Stimulated activated CD4-positive, alpha-beta T cell treated with anti-CD3 and anti-CD28 coated beads, TNF-alpha, amount 100 ng/mL, for 24 hours (primary cell): ENCODE results near the gene TMEM114.

ENCODE experiments used
- DNase-seq, 3 experiments: peaks; one replicate each; pipeline ENCODE4 v3.0.0-alpha.2; 2020; ENCODE audit warnings: low read depth in 3 of 3

TMEM114 gene

DNA sequence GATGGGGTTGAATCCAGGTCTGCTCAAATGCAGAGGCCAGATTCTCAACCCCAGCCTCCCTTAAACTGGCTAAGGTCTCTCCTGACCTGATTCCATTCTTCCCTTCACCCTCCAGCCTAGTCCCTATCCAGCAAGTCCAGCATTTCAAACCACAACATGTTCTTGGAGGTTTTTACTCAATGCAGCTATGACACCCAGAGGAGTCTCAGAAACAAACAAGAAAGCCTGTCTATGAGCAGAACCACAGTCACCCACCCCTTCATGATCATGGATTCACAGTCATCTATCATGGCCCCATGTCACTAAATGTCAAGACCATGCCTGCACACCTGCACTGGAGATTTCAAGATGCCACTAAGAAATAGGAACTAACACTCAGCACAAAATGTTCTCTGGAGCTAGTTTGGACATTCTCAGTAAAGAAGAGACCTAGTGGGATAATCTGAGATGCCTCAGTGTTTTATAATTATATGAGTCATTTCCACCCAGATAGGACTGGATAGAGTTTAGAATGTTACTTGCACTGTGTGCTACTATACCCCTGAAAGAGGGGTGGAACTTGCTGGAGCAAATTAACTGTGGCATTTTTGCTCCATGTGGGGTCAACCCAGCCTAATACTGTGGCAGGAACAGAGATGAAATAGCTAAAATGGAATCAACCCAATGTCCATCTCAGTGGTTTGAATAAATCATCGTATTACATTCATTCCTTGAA, 21.7 kb upstream of the TMEM114 start:
- DNase-seq, result no peak

- DNase-seq, result no peak
These were observed 20.8 kb upstream of the TMEM114 start for GRCh38 chr16:8611122-8611521.

DNA sequence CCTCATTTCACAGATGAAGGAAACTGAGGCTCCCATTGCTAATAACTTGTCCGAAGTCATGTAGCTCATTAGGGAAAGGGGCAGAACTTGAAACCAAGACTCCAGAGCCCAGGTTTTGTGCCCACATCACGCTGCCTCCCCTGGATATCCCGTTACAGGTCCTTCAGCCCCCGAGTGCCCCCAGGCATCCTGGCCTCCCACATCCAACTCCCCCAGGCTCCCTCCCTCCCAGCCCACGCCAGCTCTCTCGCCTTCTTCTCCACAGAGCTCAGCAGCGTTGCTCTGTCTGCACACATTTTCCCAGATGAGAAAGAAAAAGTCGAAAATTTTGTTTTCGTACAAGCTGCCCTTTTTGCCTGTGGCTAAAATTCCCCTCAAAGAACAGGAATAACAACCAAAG, 16.9 kb upstream of the TMEM114 start:
- no peak for DNase-seq

DNA sequence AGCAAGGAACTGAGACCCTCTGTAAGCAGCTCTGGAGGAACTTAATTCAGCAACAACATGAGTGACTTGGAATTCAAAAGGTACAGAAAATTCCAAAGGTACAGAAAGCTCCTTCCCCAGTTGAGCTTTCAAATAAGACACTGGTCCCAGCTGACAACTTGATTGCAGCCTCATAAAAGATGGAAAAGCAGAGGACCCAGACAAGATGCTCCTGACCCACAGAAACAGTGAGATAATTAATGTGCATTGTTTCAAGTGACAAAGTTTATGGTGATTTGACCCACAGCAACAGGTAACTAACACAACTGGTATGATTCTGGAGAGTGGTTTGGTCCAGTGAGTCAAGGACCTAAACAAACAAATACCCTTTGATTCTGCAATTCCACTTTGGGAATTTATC, 15.2 kb upstream of the TMEM114 start:
- DNase-seq, result no peak

DNA sequence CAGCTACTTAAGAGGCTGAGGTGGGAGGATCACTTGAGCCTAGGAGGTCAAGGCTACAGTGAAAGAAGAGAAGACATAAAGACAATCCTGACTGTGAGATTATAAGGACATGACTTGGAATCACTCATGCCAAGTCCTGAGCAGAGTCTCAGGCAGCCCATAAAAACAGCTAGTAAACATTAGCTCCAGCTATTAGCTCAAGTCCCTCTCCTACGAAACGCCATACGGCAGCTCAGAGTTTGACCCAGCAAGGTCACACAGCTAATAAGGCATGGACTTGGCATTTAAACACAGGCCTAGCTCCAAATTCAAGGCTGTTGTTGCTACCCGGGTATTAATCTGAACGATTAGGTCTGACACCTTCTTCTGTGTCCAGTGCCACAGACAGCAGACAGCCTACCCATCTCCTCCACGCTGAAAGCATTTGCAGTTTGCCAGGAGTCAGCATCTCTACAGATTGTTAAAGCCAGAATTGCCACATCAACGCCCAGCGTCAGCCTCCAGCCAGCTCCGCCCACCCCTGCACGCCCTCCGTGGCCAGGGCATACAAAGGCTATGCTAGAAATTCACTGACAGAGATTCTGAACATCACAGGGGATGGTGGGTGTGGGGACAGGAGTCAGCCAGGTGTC, 9.9 kb upstream of the TMEM114 start:
- DNase-seq, result no peak

- DNase-seq, result no peak
These were observed 6.3 kb upstream of the TMEM114 start for GRCh38 chr16:8596581-8596980.

- DNase-seq, result no peak
These were observed 5.5 kb upstream of the TMEM114 start for GRCh38 chr16:8595783-8596182.

DNA sequence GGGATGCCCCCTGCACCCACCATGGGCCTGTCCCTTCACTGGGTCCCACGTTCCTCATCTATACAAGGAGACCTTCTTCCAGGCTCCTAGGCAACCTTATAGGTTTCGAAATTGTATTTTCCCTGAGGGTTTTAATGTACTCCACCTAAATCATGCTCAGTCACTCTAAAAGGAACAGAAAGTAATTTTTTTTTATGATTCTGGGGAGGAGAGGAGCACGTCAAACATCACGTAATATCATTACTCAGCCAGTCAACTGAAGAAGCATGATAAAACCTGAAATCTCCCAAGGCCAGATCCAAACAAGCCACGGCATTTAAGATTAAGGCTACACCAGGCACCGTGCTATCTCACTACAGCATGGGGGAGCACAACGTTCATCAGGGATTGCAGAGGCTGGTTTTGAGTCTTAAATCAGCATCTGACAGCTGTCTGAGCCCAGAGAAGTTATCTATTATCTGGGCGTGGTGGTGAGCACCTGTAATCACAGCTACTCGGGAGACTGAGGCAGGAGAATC, 3.9 kb upstream of the TMEM114 start:
- no peak for DNase-seq

GRCh38 chr16:8591451-8591850, 1.1 kb upstream of the TMEM114 start:
- DNase-seq, result no peak

DNA sequence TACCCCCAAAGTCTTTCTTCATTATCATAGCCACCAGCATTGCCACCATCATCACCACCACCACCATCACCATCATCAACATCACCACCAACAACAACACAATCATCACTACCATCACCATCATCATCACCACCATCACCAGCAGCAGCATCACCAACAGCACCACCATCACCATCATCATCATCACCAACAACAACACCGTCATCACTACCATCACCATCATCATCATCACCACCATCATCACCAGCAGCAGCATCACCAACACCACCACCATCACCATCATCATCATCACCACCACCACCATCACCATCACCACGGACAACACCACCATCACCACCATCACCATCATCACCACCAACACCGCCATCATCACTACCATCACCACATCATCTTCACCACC, 500 bp upstream of the TMEM114 start:
- no peak for DNase-seq

- DNase-seq, result no peak
These were observed 1.0 kb downstream of the TMEM114 start for GRCh38 chr16:8589057-8589899.

DNA sequence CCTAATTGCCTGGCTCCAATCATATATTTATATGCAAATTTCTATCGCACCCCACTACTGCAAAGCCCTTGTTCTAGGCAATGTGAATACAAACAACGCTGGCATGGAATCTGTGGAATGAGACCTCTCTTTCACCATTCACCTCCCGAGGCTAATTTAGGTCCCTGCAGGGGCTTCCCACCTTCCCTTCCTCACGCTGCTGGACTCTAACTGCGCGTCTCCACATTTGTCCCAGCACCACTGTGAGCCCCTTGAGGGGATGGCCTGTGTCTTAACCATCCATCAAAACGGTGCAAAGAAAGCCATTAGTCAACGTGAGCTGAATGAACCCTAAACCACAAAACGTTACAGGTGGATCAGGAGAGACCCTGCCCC, 1.6 kb downstream of the TMEM114 start:
- DNase-seq, result no peak

DNA sequence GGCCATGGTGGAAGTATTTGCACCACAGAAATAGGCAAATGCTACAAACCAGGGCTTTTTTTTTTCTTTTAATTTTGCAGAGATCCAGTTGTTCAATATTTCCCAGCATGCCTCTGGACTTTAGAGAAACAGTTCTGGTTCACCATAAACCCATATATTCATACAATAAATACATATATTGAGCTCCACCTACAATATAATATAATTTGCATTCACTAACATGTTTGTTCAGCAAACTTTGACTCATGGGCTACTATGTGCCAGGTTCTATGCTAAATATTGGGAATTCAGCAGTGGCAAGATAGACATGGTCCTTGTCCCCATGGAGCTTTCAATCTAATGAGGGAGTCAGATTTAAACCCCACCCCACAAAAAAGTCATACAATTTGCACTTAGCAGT, 3.2 kb downstream of the TMEM114 start:
- no peak for DNase-seq

- no peak for DNase-seq
These were observed 4.5 kb downstream of the TMEM114 start for GRCh38 chr16:8585857-8586256.

DNA sequence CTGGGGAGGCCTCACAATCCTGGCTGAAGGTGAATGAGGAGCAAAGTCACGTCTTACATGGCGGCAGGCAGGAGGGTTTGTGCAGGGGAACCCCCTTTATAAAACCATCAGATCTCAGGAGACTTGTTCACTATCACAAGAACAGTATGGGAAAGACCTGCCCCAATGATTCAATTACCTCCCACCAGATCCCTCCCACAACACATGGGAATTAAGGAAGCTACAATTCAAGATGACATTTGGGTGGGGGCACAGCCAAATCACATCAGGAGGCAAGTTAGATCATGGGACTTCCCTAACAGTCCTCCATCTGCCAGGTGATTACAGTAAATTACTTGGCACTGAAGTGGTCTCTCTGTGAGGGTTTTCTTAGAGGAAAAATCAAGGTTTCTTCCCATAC, 5.3 kb downstream of the TMEM114 start:
- no peak for DNase-seq

GRCh38 chr16:8583732-8584131, 6.6 kb downstream of the TMEM114 start:
- DNase-seq, result no peak

DNA sequence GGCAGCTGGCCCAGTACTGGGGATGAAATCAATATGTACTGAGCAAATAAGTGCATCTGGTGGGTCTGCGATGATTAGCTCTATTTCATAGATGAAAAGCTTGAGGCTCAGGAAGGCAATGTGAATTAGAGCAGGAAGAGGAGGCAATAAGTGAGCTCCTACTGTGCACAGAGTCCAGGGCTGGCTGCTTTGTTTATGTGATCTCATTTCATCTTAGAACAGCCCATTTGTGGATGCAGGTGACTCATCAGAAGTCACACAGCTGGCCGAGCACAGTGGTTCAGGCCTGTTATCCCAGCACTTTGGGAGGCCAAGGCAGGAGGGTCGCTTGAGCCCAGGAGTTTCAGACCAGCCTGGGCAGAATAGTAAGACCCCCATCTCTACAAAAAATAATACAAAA, 7.1 kb downstream of the TMEM114 start:
- no peak for DNase-seq

DNA sequence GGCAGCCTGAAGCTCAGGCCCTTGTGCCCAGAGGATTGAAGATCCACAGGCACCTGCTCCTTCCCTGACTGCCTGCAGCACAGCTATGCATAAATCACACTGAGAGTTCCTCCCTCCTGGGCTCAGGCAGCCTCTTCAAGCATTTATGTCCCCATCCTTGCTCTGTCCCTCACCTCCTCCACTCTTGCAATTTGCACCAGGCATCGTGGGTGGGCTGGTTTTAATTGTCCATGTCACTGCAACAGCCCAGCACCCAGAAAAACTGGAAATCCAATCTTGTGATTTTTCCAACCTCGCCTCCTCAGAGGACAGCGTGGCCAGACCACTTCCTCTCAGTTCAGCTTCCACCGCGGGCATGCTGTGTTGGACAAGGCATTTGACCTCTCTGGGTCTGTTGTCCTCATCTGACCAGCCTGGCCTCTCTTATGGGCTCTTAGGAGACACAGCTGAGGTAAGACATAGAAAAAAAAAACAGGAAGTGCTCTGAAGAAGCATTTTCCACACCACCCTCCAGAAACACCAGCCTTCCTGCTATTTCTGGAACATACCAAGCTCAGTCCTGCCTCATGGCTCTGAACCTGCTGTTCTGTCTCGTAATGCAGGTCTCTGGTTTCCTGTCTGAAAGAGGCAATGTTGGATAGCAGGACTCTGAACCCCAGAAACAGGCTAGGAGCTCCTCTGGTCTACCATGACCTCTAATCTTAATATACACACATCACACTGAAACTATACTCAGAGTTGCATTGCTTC, 8.3 kb downstream of the TMEM114 start:
- DNase-seq, result no peak

DNA sequence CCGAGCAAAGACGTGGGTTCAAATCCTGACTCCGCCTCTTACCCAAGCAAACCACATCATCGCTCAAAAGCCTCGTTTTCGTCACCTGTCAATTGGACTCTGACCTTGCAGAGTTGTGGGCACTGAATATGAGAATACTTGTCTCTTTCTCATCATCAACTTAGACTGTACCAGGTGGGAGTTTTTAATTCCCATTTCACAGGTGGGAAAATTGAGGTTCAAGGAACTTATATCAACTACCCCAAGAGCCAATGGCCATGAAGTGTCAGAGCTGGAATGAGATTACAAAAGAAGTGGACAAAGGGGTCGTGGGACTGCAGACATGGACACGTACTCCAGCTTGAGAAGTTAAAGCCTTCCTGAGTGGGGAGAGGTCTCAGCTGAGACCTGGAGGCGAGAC, 10.8 kb downstream of the TMEM114 start:
- no peak for DNase-seq

DNA sequence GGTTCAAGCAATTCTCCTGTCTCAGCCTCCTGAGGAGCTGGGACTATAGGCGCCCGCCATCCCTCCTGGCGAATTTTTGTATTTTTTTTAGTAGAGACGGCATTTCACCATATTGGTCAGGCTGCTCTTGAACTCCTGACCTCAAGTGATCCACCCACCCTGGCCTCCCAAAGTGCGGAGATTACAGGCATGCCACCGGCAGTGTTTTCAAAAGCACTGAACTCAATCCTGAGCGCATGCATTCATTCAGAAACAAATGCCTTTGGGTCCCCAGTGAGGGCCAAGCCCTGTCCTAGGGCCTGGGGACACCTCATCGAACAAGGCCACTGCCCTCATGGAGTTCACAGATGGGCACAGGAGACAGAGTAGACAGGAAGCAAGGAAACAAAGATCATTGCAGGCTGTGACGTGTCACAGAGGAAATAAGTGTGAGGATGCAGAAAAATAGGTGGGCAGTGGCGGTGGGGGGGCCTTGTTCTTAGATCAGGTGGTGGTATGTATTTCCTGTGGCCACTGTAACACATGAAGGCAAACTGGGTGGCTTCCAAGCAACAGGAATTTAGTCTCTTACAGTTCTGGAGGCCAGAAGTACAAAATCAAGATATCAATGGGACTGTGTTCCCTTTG, 12.5 kb downstream of the TMEM114 start:
- no peak for DNase-seq
